AG09309 (cell line): Measurements from ENCODE around the gene SLAMF8.
A peak's percentile ranks its signal among the peaks of the same experiment; 100 is the strongest.

Source experiments
- DNase-seq: peaks from one replicate; pipeline ENCODE4 v3.0.0-alpha.2; 2010; ENCODE audit warnings: low read depth
- H3K4me3 ChIP-seq: 2 replicates; pipeline ENCODE4 v1.5.1; 2011; ENCODE audit warnings: mild to moderate bottlenecking, low read depth, low read length, moderate library complexity; ENCODE audit not compliant: control insufficient read depth
- TF ChIP-seq, protein P1 (sequence below): IDR thresholded peaks from 2 replicates; pipeline ENCODE4 v1.5.1; 2011; ENCODE audit warnings: mild to moderate bottlenecking, low read depth, low read length, inconsistent platforms; ENCODE audit not compliant: insufficient read depth, control insufficient read depth; ENCODE audit errors: missing control alignments

Gene SLAMF8

GRCh38 chr1:159851407-159851806 lies 24.7 kb downstream of the SLAMF8 start:
- no peak overlapping the region for H3K4me3 ChIP-seq
- TF ChIP-seq, protein P1, sequence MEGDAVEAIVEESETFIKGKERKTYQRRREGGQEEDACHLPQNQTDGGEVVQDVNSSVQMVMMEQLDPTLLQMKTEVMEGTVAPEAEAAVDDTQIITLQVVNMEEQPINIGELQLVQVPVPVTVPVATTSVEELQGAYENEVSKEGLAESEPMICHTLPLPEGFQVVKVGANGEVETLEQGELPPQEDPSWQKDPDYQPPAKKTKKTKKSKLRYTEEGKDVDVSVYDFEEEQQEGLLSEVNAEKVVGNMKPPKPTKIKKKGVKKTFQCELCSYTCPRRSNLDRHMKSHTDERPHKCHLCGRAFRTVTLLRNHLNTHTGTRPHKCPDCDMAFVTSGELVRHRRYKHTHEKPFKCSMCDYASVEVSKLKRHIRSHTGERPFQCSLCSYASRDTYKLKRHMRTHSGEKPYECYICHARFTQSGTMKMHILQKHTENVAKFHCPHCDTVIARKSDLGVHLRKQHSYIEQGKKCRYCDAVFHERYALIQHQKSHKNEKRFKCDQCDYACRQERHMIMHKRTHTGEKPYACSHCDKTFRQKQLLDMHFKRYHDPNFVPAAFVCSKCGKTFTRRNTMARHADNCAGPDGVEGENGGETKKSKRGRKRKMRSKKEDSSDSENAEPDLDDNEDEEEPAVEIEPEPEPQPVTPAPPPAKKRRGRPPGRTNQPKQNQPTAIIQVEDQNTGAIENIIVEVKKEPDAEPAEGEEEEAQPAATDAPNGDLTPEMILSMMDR, result peak; percentile 11
- no peak for DNase-seq

DNA sequence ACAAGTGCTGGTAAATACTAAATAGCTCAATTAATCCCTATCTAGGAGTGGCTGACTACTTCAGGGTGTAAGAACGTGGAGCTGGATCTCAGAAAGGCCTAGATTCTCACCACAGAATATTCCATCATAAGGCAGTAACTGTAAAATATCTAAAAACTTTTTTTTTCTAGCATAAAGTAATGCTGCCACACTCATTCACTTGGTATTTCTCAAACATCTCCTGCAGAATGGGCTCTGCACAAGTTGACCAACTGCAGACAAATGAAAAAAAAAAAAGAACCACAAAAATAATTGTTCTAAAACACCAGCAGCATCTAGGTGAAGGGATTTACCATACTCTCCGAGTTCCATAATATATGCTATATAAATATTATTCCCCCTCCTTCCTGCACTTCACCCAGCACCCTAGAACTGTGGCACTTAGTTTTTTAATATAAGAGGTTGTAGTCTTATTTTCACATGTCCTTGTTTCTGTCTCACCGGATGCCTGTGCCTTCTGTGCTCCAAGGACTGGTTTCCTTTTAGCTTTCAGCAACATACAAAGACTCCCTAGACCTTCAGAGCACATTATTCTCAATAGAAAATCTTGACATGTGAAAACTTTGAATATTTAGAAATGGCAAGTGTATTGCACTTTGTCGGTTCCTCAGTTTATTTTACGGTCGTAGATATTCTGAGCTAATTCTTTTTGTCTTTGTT lies 26.9 kb downstream of the SLAMF8 start:
- no peak for DNase-seq
- peak overlapping the region; percentile 72 for H3K4me3 ChIP-seq
- TF ChIP-seq, protein P1, result no peak

GRCh38 chr1:159854116-159854692 lies 27.5 kb downstream of the SLAMF8 start:
- H3K4me3 ChIP-seq, result peak overlapping the region; percentile 72
- TF ChIP-seq, protein P1, result no peak
- no peak for DNase-seq

- H3K4me3 ChIP-seq, result peak overlapping the region; percentile 72
- peak; percentile 42 for DNase-seq
- TF ChIP-seq, protein P1, result no peak
These were observed 28.1 kb downstream of the SLAMF8 start for GRCh38 chr1:159854693-159855192.

- TF ChIP-seq, protein P1, result no peak
- no peak for DNase-seq
- H3K4me3 ChIP-seq, result peak overlapping the region; percentile 72
These were observed 29.0 kb downstream of the SLAMF8 start for GRCh38 chr1:159855709-159856108.

DNA sequence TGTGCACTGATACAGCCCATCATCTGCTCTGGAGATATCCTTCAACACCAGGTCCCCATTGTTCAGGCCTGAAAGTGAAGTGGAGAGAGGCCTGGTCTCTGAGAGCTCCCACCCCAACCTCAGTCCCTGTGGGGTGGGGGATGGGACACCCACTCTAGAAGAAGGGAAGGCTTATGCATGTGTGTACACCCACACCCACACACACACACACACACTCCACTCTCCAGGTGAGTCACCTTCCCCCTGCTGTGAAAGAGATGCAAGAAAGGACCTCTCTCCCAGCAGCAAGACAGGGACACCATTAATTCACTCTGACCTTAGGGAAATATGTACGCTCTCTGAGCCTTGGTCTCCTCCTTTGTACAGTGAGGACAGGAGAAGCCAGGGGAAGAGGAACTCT lies 29.9 kb downstream of the SLAMF8 start:
- TF ChIP-seq, protein P1, result no peak
- no peak for DNase-seq
- H3K4me3 ChIP-seq, result no peak overlapping the region
